Amniotic stem cell (primary cell): ENCODE measurements around the gene MMP25.

Experiments used
- DNase-seq: peaks from one replicate; lab custom pipeline; 2025; lab: John Stamatoyannopoulos, UW

The MMP25 gene

GRCh38 chr16:3045758-3046640, at the start of gene MMP25:
Gene MMP25 (plus strand): TSS chr16:3046561. CDS start chr16:3046918, 357 bp downstream.
- DNase-seq = no peak

DNA sequence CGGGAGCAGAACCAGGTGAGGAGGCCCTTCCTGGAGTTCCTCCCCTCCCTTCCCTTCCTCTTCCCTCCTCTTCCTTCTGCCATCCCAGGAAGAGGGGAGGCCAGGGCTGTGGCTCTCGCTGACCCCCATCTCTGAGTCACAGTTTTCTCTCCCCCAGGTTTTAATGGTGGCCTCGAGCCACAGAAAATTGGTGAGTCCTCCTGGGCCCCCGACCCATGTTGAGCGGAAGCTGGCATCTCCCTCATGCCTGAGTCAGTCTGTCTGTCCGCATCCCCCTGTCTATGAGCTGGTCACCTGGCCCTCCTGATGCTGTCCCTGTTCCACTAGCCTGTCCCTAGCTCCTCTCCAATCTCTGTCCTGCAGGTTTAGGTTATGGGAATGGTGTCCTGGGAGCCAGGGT, 46.4 kb upstream of the MMP25 start:
- DNase-seq = no peak

GRCh38 chr16:3000540-3000939, 45.8 kb upstream of the MMP25 start:
- no peak for DNase-seq

GRCh38 chr16:3001316-3001715, 45.0 kb upstream of the MMP25 start:
- DNase-seq = no peak

DNA sequence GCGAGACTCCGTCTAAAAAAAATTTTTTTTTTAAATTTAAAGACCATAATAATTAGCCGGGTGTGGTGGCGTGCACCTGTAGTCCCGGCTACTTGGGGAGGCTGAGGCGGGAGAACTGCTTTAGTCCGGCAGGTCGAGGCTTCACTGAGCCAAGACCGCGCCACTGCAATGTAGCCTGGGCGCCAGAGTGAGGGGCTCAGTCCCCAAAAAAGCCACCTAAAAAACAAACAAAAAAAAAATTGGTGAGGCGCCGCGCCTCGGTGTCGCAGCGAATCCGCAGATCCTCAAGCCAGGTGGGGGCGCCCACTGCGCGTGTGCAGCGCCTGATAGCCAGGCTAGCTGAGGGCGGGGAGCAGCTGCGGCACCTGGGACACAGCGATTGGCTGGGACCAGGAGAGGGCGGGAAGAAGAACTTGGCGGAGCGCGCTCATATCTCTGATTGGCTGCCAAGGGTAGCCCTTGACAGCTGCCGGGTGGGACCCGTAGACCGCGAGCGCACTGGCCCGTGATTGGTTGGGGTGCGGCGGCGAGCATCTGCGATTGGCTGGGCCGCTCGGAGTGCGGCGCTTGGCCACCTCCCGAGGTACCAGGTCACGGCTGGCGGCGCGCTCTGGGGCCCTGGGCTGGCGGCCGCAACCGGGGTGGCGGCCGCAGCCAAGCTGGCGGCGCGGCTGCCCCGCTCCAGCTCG, 42.6 kb upstream of the MMP25 start:
- peak; percentile 91 for DNase-seq

- DNase-seq = no peak
Measured at GRCh38 chr16:3004319-3004718, 42.0 kb upstream of the MMP25 start.

GRCh38 chr16:3004781-3005284, 41.5 kb upstream of the MMP25 start:
- no peak for DNase-seq

GRCh38 chr16:3007059-3007956, 39.1 kb upstream of the MMP25 start:
- DNase-seq = no peak

GRCh38 chr16:3007957-3008689, 38.2 kb upstream of the MMP25 start:
- DNase-seq = no peak

GRCh38 chr16:3008690-3009037, 37.7 kb upstream of the MMP25 start:
- DNase-seq = no peak

GRCh38 chr16:3009568-3010390, 36.6 kb upstream of the MMP25 start:
- no peak for DNase-seq

GRCh38 chr16:3010510-3010909, 35.9 kb upstream of the MMP25 start:
- DNase-seq = no peak

DNA sequence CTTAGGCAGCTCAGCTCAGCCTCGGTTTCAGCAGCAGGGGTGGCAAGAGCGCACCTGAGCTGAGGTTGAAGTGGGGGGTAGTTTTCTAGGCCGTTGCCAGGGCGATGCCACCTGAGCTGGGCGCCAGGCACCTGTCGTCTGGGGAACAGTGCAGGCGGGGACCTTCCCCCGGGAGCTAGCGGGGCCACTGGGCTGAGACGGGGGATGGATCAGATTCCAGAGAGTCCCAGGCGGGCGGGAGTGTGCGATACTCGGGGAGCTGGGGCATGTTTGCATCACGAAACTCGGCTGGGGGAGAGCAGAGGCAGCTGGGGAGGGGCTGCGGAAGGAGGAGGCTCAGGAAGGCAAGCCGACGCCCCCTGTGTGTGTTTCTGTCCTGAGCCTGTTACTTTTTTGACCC, 34.1 kb upstream of the MMP25 start:
- no peak for DNase-seq

DNA sequence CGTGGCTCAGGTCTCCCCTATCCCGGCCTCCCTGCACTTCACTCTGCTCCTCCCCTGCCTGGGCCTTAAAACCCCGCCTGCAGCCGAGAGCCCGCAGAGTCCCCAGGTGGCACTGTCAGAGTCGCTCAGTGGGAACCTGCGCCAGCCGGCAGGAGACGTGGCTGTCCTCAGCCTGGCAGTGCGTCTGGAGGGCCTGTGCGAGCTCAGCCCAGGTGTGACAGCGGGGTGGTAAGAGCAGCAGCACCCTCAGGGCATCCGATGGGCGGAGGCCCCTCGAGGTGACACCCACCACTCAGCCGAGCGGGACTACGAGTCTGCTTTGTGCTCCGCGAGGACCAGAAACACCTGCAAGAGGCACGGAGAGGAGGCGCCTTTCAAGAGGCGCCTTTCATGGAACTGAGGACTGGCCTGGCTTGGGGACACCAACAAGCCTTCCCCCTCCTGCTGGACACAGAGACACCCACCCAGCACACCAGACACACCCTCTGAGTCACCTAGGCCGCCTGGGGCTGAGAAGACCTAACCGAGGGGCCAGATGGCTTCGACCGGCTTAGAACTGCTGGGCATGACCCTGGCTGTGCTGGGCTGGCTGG, 33.4 kb upstream of the MMP25 start, which contains the start of gene CLDN9:
CLDN9 (plus strand) TSS at position 96 of the 593 bp plus-strand sequence; CDS start at position 536, 440 bp downstream.
- no peak for DNase-seq

DNA sequence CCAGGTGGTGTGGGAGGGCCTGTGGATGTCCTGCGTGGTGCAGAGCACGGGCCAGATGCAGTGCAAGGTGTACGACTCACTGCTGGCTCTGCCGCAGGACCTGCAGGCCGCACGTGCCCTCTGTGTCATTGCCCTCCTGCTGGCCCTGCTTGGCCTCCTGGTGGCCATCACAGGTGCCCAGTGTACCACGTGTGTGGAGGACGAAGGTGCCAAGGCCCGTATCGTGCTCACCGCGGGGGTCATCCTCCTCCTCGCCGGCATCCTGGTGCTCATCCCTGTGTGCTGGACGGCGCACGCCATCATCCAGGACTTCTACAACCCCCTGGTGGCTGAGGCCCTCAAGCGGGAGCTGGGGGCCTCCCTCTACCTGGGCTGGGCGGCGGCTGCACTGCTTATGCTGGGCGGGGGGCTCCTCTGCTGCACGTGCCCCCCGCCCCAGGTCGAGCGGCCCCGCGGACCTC, 32.8 kb upstream of the MMP25 start:
- no peak for DNase-seq

DNA sequence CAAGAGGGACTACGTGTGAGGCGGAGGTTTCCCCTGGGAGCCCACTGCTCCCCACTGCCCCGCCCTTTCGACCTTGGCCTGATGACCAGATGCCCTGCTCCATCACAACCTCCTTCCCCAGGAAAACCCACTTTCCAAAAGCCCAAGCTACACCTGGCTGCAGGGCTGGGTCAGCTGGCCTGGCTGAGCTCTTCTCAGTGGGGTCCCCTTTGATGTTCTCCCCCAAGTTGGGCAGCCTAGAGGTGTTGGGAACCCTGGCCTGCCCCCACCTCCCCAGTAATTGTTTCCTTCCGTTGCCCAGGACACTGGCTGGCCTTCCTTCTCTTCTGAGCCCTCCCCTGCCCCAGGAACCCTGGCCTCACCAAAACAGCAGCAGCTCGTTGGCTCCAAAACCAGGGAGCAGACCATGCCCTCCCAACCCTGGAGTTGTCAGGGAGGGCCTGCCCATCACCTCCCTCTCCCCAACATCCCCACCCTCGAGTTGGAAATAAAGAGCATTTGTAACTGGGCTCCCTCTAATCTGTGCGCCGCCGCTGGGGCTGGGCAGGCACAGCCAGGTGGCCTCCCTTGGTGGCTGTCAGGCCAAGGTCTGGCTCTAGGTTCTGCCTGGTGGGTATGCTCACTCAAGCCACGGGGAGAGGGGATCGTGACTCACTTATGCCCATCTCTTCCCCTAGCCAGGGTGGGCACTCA, 32.2 kb upstream of the MMP25 start:
- DNase-seq = no peak

DNA sequence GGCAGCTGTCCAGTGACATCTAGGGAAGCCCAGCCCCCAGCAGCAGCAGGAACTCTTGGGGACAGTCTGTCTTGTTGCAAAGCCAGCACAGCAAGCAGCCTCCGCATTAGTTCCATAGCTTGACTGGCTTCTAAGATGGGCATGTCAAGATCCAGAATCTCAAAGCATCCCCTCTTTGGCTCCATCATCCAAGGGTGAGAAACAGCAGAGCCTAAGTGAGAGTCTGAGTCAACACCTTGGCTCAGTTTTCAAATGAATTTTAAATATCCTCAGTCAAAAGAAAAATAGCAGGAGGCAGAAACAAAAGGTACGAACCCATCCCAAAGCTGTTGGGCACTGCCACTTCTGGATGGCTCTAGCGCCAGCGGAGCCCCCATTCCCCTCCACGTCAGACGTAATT, 31.4 kb upstream of the MMP25 start:
- DNase-seq = no peak

GRCh38 chr16:3015865-3016521, 30.4 kb upstream of the MMP25 start:
- DNase-seq = no peak

DNA sequence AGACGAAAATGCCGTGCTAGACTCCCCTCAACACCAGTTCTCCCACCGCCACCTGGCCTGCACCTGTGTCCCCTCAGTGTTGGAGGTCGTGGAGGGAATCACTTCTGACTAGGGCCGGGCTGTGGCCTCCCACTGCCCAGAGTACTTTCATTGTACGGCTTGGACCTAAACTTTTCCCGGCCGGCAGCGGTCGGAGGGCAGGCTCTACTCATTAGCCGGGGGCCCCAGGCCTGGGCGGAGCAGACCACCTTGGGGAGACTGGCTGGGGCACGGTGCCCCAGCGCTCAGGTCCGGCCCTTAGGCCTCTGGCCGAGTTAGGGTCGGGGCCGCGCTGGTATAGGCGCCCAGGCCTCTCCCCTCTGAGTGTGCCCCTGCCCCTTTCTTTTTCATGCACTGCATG, 29.0 kb upstream of the MMP25 start:
- DNase-seq = no peak
